GM21529 (cell line): ENCODE data around the gene RFX4.

Experiments used
- ATAC-seq: cut with Tn5 transposase; IDR thresholded peaks from one replicate; pipeline ENCODE4 v1.9.1; 2021; ENCODE audit not compliant: unreplicated experiment

Gene RFX4

GRCh38 chr12:106758349-106759110 lies 175.7 kb downstream of the RFX4 start:
- ATAC-seq, result no peak

- ATAC-seq, result peak; percentile 27
Observed at GRCh38 chr12:106759526-106760183, 176.9 kb downstream of the RFX4 start.

- ATAC-seq, result peak; percentile 99
Observed at GRCh38 chr12:106760184-106760531, 177.4 kb downstream of the RFX4 start.

GRCh38 chr12:106764220-106764619 lies 181.4 kb downstream of the RFX4 start:
- ATAC-seq, result no peak

GRCh38 chr12:106764738-106765137 lies 181.9 kb downstream of the RFX4 start:
- ATAC-seq, result no peak

- no peak for ATAC-seq
Observed at GRCh38 chr12:106766393-106766826, 183.6 kb downstream of the RFX4 start.

- ATAC-seq, result no peak
Observed at GRCh38 chr12:106767206-106767605, 184.4 kb downstream of the RFX4 start.

- no peak for ATAC-seq
Observed at GRCh38 chr12:106767954-106768822, 185.4 kb downstream of the RFX4 start.

GRCh38 chr12:106769078-106769477 lies 186.3 kb downstream of the RFX4 start:
- ATAC-seq, result no peak

GRCh38 chr12:106769546-106769945 lies 186.7 kb downstream of the RFX4 start:
- no peak for ATAC-seq

GRCh38 chr12:106771425-106771824 lies 188.6 kb downstream of the RFX4 start:
- no peak for ATAC-seq

- ATAC-seq, result no peak
Observed at GRCh38 chr12:106773286-106774004, 190.6 kb downstream of the RFX4 start.

GRCh38 chr12:106774005-106774807 lies 191.4 kb downstream of the RFX4 start, which contains the start of gene RIC8B:
RIC8B (plus strand) TSS chr12:106774682; CDS start chr12:106774746, 64 bp downstream.
- peak; percentile 90 for ATAC-seq

GRCh38 chr12:106774808-106775524 lies 192.2 kb downstream of the RFX4 start:
- no peak for ATAC-seq

GRCh38 chr12:106776897-106777296 lies 194.1 kb downstream of the RFX4 start:
- ATAC-seq, result no peak

GRCh38 chr12:106780010-106780631 lies 197.3 kb downstream of the RFX4 start:
- no peak for ATAC-seq

GRCh38 chr12:106782619-106783018 lies 199.8 kb downstream of the RFX4 start:
- ATAC-seq, result no peak

- ATAC-seq, result no peak
Observed at GRCh38 chr12:106783515-106783914, 200.7 kb downstream of the RFX4 start.

- ATAC-seq, result no peak
Observed at GRCh38 chr12:106790020-106790419, 207.2 kb downstream of the RFX4 start.
